Limb (tissue), 2 donors: ENCODE results near the gene UBE2F.

Experiments used
- DNase-seq, 2 donors: peaks; one replicate each; pipeline ENCODE4 v3.0.0-alpha.2; 2016; ENCODE audit errors: extremely low spot score in 2 of 2

UBE2F gene

DNA sequence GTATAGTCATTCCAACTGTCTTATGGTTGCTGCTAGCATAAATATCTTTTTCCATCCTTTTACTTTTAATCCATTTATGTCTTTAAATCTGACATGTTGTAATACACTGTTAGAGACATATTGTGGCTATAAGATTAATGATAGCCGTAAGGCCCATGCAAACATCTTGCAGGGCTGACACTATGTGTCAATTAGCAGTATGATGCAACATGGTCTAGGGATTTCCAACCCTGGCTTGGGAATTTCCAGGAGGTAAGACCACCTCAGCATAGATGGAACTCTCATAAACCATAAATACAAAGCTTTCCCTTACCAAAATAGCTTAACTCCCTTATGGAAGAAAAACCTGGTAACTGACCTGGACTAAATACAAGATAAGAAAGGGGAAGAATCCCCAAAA, 110.5 kb downstream of the UBE2F start:
- no peak for DNase-seq

DNA sequence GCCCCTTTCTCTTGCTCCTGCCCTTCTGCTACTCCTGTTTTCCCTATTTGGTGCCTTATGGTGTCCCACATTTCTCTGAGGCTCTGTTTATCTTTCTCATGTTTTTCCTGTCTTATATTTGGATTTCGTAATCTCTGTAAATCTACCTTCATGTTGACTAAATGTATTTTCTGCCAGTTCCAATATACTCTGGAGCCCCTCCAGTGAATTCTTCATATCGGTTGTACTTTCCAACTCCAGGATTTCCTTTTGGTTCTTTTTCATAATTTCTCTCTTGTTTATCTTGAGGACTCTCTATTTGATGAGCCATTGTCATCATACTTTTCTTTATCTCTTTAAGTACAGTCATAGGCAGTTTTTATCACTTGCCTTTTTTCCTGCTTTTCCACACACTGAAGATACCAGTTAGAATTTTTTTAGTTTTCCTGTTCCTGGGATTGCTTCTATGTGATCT, 113.1 kb downstream of the UBE2F start:
- DNase-seq: no peak

DNA sequence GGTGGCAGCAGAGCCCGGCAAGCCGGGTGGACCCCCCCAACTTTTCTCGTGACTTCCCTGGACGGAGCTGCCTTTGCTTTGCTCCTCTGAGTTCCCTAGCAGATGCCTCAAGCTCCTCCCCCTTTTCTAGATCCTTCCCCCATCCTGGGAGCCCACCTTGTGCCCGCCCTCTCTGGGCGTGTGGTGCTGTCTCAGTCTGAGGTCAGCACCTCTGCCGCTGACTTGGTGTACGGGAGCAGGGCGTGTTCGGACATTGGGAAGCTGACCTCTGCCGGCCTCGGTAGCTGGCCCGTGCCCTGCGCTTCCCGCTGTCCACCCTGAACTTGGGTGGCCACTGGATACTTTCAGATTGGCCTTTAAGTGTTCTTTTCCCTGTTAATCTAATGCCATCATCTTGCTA, 113.7 kb downstream of the UBE2F start:
- no peak for DNase-seq

DNA sequence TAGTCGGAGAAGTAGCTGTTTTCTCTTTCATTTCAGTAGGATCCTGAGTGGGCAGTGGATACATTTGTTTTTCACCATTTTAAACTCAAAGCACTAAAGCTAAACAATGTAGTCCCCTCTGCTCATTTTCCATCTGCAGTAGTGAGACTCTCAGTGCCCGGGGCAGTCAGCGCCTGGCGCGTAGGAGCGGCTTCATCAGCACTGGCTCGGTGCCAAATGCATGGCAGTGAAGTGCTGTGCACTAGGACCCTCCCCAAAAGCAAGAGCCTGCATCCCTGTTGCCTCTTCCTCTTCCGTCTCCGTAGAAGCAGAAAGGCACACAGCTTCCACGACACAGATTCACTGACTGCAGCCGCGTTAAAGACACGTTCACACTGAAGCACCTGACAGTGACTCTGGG, 114.3 kb downstream of the UBE2F start:
- DNase-seq: no peak

DNA sequence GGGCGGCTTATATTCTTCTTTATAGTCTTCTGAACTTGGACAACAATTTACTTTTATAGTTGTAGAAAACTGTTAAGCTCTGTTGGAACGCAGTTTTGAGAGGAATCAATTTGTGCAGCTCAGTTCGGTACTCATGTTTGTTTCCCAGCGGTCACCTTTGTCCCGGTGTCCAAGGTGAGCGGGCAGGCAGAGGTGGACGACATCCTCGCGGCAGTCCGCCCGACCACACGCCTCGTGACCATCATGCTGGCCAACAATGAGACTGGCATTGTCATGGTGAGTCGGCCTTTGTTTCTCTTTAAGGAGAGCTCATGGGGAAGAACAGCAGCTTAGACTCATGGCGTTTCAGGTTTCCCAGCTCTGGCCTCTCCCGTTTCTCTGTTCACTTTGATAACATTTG, 114.7 kb downstream of the UBE2F start:
- no peak for DNase-seq

DNA sequence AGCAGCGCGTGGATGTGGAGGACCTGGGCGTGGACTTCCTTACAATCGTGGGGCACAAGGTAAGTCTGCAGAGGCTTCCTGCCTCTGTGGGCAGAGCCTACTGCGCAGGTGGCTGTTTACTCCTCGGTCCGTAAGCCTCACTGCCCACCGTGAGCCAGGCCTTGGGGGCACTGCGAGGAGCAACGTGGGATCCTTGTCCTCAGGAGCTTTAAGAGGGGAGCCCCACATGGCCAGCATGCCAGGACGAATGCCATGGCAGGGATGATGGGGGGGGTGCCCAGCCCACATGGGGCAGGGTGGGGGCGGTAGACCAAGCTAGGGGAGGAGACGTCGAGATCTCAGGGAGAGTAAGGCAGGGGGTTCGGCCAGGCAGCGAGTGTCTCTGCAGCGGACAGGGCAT, 115.3 kb downstream of the UBE2F start:
- DNase-seq: no peak

DNA sequence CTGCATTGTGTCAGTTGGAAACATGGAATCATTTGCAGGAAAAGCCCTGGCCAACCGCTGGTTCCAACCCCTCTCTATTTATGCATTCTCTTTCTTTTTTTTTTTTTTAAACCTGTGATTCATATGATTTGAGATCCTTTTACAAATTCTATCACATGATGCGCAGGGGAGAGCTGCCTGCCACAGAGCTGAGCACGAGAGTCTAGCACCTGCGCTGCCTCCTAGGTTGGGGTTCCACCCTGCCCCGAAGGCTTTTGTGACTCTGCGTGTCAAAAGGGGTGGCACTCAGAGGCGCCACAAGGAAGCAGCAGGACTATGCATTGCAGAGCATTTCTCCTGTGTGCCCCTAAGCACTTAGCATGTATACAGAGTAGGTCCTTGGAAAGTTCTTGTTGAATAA, 116.0 kb downstream of the UBE2F start:
- no peak for DNase-seq

DNA sequence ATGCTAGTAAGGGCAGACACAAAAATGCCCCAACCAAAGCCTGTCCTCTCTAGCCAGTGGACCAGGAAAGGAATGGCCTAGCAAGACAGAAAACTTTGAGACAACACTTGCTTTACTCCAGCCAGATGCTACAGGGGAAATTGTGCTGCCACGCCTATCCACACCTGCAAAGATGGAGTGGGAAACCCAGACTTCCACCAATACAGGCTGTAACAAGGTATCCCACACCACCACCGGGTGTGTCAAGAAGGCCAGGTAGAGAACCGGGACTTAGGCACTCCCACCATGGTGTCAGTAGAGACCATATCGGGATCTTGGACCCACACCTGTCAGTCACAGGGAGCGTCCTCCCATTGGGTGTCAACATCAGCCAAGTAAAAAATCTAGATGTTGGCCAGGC, 117.1 kb downstream of the UBE2F start:
- no peak for DNase-seq

DNA sequence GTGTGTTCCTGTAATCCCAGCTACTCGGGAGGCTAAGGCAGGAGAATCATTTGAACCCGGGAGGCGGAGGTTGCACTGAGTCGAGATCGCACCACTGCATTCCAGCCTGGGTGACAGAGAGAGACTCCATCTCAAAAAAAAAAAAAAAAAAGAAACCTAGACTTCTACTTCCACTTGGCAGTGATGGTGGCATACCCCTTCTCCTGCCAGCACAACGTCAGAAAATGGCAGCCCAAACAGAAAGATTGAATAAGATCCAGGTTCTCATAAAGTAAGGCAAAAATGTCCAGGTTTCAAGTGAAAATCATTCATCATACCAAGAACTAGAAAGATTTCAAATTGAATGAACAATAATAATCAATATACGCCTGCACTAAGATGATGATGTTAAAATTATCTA, 117.9 kb downstream of the UBE2F start:
- DNase-seq: no peak

DNA sequence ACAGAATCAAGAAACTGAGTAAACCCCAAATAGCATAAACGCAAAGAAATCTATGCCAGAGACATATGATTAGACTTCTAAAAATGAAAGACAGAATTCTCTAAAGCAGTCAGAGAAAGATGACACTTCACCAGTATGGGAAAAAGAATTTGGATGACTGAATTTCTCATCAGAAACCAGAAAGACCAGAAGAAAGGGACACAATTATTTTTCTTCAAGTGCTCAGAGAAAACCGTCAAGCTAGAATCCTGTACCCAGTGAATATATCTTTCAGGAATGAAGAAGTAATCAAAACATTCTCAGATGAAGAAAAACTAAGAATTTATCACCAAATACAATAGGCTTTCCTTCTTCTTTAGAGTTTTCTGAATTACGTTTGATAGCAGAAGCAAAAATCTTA, 119.1 kb downstream of the UBE2F start:
- DNase-seq: no peak

DNA sequence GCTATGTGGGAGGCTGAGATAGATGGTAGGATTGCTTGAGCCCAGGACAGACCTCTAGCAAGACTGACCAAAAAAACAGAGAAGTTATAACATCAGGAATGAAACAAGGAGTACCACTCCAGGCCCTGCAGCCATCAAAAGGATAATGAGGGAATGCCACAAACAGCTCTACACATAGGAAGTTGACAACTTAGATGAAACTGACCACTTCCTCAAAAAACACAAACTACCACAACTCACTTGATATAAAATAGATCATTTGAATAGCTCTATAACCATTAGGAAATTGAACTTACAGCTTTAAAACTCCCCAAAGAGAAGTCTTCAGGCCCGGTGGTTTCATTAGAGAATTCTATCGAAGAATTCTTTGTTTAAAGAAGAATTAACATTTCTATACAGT, 120.4 kb downstream of the UBE2F start:
- DNase-seq: no peak

DNA sequence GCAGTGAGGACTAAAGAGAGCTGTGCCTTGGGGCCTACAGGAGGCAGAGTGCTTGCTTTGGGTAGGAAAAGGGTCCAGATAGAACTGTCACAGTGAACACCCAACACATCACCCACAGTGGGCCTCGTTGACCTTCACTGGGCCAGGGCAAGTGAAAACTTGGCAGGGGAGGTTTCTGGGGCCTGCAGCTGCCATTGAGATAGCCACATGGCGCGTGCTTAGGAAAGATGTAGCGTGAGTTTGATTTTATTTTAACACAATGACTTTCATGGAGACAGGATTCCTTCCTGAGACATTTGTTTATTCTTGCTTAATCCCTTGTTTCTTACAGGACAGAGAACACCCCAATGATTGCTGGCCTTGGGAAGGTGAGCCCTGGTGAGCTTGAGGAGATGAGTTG, 124.1 kb downstream of the UBE2F start:
- DNase-seq: no peak

DNA sequence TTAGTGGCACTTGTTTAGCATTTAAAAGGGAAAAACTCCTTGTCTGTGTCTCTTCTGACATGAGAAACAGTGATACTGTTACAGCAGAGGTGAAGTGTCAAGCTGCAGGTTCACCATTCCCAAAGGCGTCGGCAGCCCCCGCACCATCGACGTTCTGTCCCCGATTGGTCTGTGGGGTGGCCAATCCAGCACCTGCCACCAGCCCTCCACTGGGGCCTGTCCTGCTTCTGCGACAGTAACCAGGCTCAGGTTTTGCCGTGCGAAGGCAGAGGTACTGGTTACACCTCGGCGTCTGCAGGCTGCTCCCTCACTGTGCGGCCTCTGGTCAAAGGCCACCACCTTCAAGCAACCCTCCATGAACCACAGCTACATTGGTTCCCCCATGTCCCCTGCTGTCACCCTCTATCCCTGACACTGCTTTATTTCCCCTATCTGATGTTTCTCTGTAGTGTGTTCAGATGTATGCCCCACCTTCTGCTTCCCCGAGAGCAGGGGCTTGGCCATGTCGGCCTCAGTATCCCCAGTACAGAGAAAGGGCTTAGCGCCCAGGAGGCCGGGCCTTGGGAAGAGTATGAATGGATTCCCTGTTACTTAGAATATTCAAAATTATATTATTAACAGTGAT, 124.7 kb downstream of the UBE2F start:
- DNase-seq: no peak
